NCI-H748 (cell line): ENCODE data around the gene SPAG6.
A peak's percentile ranks its signal among the peaks of the same experiment; 100 is the strongest.
"Not testable (repeated sequence)": the region's sequence is repeated elsewhere in the genome, so short reads cannot be mapped to it uniquely, and the experiment has no call there.

Experiments
- DNase-seq: peaks from one replicate; lab custom pipeline; 2025; ENCODE audit not compliant: unreplicated experiment; lab: John Stamatoyannopoulos, UW

SPAG6 gene

DNA sequence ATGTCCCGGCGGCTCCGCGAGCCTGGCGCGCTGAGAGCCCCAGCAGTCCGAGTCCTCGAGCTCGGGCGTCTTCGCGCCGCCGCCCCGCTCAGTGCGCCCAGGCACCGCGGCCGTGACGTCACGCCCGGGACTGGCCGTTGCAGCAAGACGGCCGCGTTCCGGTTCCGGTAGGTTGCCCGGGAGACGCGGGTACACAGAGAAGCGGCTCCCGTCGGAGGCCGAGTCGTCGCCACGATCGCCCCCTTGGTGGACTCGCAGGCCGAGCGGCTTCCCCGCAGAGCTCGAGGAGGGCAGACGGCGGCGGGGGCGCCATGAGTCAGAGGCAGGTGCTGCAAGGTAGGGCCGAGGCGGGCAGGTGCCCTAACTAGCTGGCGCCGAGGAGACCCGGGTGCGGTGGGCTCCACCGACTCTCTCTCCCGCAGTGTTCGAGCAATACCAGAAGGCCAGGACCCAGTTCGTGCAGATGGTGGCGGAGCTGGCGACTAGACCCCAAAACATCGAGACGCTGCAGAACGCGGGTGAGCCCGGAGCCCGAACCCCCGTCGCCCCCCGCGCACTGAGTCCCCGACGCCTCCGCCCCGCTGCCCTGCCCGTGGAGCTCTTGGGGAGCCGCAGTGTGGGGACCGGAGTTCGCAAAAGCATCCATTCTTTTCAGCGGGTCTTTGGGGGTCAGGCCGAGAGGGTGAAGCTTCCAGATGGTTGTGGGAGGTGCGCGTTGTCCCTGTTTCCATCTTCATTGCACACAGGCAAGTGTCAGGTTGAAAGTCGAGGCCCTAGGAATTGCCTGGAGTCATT lies at the start of gene SPAG6:
TSS of gene SPAG6 (plus strand) at position 196 of the 795 bp plus-strand sequence. CDS start at position 312, 116 bp downstream.
- peak; percentile 93 for DNase-seq

DNA sequence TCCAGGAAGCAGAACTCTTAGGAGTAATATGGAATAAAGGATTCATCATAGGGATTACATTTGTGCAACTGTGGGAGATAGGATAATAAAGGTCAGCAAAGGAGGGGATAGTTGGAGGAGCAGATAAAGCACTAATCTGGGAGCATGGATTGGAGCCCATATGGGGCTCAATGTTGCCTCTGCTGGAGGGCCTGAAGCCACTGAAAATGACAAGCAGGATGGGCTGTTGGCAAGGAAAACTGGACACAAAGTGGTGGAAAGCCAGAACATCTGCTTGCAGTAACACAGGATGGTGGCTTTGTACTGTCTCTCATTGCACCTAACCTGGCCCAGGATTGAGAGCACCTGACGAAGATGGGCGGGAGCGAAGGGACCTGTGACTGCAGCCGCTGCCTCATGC lies 44.1 kb upstream of the SPAG6 start:
- no peak for DNase-seq

DNA sequence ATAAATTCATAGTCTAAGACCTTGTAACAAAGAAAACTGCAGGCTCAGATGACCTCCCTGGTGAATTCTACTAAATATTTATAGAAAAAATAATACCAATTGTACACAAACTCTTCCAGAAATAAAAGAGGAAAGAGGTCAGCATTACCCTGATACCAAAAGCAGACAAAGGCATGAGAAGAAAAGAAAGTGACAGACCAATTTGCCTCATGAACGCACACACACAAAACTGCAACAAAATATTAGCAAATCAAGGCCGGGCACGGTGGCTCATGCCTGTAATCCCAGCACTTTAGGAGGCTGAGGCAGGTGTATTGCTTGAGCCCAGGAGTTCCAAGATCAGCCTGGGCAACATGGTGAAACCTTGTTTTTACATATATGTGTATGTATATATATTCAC lies 41.8 kb upstream of the SPAG6 start:
- no peak for DNase-seq

DNA sequence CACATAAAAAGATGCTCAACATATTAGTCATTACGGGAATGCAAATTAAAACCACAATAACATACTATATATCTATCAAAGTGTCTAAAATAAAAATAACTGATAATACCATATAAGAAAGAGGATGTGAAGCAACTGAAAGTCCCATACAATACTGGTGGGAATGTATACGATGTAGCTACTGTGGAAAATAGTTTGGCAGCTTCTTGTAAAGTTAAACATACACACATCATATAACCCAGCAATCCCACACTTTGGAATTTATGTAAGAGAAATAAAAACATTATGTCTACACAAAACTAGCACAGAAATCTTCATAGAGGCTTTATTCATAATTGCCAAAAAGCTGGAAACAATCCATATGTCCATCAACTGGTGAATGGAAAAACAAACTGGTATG lies 39.6 kb upstream of the SPAG6 start:
- no peak for DNase-seq

DNA sequence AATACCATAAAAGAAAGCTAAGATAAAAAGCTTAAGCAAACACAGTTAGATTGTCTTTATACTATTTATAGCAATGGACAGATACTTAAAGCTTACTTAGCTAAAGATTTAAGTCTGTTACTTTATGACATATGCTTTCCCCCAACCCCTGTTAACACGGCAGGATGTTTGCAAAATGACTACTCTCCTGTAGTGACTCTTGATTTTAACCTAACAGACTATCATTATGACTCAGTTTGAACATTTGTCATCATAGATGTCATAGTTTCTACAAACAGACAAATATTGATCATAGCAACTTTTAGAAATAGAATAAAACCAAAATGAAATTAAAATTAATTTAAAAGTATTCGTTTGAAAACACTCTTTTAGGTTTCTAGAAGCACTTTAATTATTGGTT lies 36.9 kb upstream of the SPAG6 start:
- DNase-seq, result no peak

DNA sequence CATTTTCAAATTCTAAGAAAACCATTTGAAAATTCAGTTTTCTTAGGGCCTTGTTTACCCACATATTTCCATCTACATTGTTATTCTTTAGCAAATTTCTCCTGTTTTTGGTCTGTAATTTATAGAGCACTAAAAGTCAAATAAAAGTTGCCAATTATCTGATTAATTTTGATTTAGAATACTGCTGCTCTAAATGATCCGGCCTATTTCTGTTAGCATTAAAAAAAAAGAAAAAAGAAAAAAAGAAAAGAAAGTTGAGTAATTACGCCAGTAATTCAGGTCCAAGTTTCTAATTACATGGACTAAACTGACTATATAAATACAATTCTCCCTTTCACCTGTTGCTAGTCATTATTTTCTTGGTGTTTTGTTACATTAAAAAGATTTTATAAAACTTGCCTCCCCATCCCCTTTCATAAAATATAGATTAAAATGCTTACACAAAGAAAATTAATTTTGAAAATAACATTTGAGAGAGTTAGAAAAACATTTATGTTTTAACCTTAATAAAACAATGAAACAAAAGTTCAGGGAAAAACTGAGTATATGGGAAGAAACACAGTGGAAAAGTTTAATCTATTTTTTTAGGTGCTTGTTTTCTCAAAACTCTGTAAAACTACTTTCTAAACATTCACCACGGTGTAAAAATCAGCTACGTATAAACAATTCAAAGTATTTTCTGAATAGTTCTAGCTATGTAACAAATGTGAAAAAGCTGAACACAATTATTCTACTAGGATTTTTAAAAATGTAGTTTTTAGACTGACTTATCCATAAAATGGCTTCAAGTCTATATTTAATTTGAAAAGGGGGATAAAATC lies 35.9 kb upstream of the SPAG6 start:
- no peak for DNase-seq

DNA sequence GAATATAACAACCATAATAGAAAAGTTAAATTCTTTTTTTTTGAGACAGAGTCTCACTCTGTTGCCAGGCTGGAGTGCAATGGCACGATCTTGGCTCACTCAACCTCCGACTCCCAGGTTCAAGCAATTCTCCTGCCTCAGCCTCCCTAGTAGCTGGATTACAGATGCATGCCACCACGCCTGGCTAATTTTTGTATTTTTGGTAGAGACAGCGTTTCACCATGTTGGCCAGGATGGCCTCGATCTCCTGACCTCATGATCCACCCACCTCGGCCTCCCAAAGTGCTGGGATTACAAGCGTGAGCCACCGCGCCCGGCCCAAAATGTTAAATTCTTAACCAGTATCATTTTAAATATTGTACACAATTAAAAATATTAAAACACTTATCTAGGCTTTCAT lies 35.3 kb upstream of the SPAG6 start:
- not testable (repeated sequence) for DNase-seq

DNA sequence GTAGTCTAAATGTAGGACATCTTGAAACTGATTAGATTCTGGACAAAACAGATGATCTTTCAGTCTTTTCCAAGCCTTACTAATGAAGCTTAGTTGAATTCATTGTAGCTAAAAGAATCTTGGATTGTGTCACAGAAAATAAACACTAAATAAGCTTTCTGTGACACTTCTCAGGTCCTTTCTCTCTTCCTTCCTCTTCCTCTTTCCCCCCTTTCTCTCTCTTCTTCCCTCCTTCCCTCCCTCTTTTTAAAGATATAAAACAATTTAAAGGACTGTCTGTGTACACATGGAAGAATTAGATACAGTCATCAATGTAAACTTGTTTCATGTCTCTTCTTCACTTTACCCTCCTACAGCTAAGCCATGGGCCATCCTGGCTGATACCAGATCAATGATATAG lies 34.4 kb upstream of the SPAG6 start:
- DNase-seq, result no peak

DNA sequence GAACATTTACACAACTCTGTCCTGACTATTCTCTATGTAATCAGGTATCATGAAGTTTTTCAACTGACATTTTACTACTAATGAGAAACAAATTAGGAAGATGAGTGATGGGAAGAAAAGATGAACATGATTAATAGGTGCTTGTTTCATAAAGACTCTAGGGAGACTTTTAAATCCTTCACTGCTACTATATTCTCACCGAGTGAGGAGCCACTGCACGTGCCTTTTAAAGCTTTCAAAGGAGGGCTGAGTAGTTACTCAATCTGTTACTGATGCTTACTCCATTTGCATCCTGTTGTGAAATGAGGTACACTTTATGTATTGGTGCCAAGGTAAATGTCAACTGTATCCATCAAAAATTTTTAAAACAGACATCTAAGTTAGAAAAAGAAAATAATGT lies 30.4 kb upstream of the SPAG6 start:
- no peak for DNase-seq

DNA sequence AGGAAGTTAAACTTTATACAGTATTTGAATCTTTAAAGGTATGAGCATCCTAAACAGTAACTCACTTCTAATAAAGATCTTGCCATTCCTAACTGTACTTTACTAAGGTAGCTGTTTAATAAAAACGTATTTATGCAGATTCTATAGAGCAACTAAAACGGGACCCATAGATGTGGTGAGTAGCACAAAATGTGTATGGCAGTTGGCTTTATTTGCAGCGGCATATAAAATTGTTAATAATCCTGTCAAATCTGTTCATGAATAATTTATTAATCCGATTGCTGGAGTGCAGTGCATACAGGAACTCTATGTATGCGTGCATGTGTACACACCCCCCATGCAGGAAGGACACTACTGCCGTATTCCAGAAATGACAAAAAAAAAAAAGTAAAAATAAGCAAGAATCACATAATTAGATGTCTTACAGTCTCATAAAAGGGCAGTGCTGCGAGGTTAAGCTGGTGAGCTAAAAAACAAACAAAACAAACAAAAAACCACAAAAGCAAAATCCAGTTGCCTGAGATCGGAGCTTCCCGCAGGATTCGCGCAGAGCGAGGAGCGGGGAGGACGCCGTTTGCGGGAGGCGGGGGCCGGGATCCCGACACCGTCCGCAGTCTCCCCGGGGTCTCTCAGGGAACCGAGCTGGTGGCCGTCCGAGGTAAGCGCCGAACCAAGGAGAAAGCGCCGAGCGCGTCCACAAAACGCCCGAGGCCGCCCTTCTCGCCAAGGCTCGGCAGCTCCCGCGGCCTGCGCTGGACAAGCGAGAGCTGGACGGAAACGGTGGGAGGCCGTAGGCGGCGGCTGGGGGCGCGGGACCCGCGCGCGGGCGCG lies 29.6 kb upstream of the SPAG6 start:
- DNase-seq, result peak; percentile 52

DNA sequence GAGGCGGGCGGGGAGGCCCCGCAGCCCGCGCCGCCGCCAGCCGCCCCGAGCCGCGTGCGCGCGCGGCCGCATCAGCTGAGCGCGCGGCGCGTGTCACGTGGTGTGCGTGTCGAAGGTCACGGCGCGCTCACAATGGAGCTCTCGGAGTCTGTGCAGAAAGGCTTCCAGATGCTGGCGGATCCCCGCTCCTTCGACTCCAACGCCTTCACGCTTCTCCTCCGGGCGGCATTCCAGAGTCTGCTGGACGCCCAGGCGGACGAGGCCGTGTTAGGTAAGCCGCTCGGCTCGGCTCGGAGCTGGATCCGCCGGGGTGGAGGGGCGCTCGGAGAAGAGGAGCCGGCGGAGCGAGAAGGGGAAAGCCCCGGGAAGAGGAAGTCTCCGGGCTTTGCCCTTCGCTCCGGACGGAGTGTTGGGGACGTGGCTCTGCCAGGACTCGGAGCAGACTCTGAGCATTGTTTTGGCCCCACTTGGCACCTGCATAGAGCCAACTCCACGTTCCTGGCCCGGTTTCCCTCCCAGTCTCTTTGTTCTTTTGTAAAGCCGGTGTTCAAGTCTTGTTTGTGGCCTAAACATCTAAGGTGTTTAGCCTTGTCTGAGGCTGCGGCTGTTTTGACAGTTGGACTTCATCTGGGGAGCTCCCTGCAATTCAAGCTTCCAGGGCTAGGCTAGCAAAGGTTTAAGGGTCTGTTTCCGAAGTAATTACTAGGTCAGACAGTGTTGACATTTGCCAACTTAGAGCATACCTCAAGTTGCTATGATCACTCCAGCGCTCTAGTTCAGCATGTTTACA lies 28.8 kb upstream of the SPAG6 start, which contains the start of gene COMMD3:
TSS of gene COMMD3 (plus strand) at position 103 of the 790 bp plus-strand sequence. CDS start at position 133, 30 bp downstream.
- DNase-seq, result peak; percentile 90

DNA sequence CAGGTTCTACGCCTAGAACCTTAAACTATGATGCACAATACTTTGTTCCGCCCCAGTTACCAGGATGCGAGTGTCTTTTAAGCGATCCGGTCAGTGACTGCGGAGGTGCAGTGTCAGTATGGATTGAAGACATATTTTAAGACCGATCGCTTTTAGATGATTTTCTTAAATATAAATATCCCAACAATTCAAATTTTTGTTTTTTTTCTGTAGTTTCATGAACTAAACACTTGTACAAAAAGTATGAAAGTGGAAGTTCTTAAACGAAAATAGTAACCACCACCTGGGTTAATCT lies 28.3 kb upstream of the SPAG6 start:
- DNase-seq, result peak; percentile 61

DNA sequence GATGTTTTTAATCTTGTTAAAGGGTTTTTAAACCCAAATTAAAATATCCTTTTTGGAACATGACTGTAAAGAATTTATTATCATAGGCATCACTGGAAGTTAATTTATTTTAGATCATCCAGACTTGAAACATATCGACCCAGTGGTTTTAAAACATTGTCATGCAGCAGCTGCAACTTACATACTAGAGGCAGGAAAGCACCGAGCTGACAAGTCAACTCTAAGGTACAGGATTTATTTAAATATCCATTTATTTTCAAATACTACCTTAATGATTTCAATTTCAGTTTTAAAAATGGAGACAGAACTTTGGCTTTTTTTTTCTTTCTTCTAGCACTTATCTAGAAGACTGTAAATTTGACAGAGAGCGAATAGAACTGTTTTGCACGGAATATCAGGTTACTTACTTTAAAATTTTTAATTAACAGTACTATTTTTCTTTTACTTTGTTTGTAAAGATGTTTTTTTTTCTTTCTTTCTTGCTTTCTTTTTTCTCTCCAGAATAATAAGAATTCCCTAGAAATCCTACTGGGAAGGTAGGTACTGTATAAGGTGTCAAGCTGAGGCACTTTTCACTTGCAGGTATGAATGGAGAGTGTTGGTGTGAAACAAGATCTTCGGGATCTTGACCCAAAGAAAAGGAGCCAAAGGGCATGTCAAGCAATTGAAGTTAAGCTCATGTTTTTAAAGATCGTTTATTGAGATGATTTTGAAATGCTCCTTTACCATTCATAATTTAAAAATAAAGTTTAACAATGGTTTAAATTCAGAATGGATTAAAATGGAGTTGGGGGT lies 27.3 kb upstream of the SPAG6 start:
- DNase-seq, result no peak

DNA sequence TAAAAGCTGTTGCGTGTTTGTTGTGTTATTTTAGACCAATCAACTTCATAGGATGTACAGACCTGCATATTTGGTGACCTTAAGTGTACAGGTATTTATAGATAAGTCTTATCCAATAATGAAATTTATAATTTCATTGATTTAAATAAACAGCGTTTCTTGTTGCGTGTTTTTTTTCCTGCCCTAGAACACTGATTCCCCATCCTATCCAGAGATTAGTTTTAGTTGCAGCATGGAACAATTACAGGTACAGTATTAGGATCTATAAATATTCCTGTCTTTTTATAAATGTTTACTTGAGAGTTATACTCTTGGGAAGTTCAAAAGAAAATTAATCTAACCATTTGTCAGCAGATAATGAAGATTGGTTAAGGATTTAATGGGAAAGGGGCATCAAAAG lies 26.5 kb upstream of the SPAG6 start:
- no peak for DNase-seq

DNA sequence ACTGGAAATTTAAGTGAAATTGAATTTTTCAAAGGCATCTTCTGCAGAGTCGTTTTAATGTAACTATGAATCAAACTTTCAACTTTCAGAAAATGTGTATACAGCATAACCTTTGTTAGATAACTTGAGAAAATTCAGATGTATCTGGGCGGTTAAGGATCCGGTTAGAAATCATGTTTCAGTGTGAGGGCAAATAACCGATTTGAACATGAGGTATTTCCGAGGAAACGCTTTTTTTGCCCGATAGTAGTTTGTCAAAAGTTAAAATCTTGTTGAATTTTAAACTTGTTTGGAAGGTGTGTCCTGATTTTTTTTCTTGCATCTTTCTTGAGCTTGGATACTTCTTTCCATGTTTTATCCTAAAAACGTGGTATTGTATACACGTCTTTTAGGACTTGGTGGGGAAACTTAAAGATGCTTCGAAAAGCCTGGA lies 25.7 kb upstream of the SPAG6 start:
- no peak for DNase-seq

DNA sequence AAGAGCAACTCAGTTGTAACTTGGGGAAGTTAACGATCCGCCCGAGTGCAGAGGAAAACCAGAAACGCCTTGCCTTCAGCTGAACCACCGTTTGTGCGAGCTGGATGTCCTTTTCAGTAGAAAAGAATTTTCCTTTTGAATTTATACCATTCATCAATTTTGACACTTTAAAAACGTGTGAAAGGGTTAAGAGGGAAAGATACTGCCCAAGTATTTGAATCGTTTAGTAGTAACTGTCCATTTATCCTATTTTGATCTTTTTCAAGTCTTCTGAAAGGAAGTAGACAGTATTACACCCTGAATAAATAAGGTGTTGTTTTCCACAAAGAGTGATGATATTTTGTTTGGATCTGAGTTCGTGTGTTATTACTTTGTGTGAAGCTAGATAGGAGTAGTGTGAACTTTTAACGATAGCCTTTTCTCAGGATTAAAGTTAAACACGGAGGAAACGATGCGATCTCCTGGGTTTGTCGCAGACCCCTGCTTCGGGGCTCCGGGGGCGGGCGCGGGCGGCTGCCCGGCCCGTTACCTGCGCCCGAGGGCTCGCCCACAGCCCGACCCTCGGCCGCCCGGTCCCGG lies 25.2 kb upstream of the SPAG6 start:
- DNase-seq, result peak; percentile 4

DNA sequence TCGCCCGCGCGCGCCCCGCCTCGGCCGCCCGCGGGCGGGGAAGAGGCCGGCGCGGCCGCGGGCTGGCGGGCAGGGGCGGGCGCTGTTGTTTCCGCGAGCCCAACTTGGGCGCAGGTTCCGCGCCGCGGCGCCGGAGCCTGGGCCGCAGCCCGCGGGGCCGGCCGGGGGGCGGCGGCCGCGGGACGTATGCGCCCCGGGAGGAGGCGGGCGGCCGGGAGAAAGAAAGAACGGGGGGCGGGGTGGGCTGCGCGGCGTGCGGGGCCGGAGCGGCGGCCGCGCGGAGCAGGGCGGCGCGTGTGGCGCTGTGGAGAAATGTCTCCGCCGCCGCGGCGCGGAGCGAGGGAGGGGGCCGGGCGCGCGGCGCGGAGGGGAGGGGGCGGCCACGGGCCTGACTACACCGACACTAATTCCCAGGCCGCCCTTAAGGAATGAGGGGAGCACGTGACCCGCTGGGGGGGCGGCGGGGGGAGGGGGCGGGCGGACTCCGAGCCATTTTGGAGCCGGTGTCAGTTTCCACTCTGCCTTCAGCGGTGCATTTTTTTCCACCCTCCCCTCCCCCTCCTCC lies 24.6 kb upstream of the SPAG6 start, which contains the start of gene BMI1:
TSS of gene BMI1 (plus strand) at position 509 of the 565 bp plus-strand sequence. CDS start 5,351 bp downstream, outside the sequence.
- peak; percentile 84 for DNase-seq

DNA sequence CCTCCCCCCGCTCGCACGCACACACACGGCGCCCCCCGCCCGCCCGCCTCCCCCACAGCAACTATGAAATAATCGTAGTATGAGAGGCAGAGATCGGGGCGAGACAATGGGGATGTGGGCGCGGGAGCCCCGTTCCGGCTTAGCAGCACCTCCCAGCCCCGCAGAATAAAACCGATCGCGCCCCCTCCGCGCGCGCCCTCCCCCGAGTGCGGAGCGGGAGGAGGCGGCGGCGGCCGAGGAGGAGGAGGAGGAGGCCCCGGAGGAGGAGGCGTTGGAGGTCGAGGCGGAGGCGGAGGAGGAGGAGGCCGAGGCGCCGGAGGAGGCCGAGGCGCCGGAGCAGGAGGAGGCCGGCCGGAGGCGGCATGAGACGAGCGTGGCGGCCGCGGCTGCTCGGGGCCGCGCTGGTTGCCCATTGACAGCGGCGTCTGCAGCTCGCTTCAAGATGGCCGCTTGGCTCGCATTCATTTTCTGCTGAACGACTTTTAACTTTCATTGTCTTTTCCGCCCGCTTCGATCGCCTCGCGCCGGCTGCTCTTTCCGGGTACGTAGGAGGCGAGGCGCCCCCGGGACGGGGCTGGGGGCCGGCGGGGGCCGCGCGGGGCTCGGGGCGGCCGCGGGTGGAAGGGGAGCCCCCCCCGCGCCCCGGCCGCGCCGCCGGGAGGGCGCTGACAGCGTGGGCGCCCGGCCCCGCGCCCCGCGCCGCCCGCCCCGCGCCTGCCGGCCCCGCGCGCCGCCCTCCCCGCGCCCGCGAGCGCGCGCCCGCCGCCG lies 24.0 kb upstream of the SPAG6 start:
- peak; percentile 70 for DNase-seq
